D341Med (cell line): ENCODE data around the gene THEM4.
A peak's percentile ranks its signal among the peaks of the same experiment; 100 is the strongest.
"Not testable (repeated sequence)": the region's sequence is repeated elsewhere in the genome, so short reads cannot be mapped to it uniquely, and the experiment has no call there.

Source experiments
- DNase-seq: peaks from one replicate; pipeline ENCODE4 v3.0.0; 2012; ENCODE audit warnings: low spot score

Gene THEM4

DNA sequence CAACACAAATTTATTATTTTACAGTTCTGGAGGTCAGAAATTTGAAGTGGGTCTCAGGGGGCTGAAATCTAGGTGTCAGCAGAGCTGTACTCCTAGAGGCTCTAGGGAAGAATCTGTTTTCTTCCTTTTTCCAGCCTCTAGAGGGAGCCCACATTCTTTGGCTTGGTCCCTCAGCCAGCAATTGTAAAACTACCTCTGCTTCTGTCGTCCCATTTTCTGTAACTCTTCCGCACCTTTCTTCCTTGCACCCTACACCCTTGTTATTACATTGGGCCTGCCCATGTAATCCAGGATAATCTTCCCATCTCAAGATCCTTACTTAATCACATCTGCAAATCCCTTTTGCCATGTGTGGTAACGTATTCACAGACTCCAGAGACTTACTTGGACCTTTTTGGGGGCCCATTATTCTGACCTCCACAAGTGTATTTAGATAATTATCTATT lies 24.8 kb upstream of the THEM4 start:
- peak; percentile 78 for DNase-seq

DNA sequence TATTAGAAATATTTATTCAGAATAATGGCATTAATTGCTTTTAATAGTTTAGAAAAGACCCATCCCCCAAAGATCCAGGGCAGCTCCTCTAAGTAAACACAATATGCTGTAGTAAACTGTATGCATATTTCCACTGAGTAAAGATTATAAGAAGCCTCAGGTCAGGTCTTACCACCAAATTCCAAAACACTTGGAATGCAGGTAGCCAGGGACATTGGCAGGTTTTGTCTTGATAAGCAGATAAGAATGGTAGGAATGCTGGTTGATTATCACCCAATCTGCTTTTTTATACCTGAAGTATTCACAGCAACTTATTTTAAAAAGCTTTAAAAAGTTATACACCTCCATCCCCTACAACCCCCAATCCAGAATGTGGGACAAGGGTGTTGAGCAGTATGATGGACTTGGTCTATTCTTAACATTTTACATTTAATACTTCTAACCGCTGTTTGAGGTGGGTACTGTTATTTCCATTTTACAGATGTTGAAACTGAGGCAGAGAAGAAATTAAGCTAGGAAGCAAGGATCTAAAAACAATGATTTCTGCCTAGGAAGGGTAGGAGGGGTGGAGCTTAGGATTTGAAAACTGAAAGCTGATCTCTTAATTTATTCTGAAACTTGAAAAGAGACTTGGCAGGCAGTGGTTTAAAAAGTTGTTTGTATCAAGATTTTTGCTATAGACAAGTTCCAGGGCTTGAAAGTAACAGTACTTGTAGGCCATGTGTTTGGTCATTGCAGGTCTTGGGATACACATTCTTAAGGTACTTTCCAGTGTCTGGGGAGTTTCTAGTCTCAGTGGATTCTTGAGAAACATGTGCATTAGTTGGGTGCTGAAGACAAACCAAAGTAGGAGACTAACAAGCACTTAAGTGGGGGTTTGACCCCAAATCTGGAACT lies 15.6 kb upstream of the THEM4 start:
- DNase-seq, result no peak

DNA sequence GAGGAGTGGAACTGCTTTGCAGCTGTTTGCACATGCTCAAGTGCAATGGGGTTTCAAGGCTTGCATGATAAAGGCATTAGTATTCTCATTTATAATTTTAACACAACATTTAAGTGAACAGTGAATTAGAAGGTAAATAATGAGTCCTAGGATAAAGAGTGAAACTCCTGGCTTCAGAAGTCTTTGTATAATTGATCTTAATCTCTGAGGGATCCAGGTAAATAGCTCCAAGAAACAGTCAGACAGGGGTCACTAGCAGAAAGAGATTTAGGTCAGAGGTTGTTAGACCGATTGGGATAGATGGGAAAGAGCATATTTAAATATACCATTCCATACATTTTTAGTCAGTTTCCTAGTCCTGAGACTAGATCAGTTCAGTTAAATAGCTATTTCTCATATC lies 14.1 kb upstream of the THEM4 start:
- no peak for DNase-seq

DNA sequence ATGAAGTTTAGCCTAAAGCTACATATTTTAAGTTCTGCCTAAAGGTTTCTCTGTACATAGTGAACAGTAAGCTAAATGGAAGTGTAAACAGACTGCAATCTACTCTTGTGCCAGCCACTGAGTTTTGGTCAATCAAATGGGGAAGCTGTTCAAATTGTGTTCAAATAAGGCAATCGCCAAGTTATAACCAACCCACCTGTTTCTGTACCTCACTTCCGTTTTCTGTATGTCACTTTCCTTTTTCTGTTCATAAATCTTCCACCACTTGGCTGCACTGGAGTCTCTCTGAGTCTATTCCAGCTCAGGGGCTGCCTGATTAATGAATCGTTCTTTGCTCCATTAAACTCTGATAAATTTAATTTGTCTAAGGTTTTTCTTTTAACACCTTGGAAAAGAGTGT lies 10.8 kb upstream of the THEM4 start:
- no peak for DNase-seq

DNA sequence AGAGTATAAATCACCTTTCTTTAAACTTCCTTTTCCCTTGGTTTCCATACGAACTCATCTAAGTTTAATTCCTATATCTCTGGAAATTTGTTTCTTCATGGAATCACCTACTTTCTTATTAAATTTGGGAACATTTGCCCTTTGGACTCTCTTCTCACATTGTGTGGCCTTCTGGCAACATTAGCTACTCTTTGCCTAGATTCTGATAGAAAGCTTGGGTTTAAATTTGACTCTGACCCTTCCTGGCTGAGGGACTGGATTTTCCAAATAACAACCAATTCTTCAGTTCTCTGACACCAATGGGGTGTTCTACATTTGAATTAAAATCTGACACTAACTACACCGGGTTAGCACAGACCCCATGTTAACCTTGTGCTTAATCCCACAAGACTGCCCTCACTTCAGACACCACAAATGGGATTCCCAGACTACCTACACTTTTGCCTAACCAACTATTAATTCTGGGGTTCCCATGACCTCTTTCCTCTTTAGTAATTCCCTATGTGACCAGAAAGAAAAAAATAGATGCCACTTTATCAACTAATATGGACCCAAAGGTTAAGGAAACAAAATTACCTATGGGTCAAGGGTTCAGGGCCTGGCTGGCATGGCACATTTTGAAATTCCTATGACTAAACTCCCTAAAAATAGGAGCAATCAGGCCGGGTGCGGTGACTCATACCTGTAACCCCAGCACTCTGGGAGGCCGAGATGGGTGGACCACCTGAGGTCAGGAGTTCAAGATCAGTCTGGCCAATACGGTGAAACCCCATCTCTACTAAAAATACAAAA lies 9.7 kb upstream of the THEM4 start:
- DNase-seq, result no peak

DNA sequence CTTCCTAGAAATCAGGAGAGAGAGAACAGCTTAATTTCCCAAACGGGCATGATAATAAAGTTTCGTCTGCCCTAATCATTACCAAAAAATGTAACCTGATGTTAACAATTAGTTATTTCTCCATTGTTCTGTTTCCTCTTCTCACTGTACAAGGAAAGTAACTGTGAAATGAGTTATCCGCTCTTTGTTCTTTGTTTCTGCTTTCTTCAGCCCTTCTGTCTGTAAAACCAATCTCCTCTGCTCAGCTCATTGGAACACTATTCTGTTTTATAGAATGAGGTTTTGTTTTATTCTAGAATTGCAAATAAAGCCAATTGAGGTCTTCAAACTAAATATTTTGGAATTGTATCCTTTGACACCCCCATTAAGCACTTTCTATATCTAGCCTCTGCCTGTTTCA lies 8.8 kb upstream of the THEM4 start:
- no peak for DNase-seq

DNA sequence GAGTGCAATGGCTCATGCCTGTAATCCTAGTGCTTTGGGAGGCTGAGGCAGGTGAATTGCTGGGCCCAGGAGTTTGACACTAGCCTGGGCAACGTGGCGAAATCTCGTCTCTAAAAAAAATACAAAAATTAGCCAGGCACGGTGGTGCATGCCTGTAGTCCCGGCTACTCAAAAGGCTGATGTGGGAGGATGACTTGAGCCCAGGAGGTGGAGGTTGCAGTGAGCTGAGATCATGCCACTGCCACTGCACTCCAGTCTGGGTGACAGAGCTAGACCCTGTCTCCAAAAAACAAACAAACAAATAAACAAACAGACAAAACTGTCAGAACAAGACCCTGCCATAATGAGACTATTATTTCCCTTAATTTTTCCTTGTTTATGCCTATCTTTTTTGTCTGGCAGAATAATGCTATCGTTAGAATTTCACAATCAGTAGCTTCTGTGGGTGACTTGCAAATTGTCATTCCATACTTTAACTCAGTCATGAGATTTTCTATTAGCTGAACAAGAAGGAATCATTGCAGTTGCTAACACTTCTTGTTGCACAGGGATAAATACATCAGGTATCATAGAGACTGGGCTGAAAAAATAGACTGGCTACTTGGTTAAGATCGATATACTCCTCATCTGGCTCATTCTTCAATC lies 7.5 kb upstream of the THEM4 start:
- DNase-seq, result no peak

DNA sequence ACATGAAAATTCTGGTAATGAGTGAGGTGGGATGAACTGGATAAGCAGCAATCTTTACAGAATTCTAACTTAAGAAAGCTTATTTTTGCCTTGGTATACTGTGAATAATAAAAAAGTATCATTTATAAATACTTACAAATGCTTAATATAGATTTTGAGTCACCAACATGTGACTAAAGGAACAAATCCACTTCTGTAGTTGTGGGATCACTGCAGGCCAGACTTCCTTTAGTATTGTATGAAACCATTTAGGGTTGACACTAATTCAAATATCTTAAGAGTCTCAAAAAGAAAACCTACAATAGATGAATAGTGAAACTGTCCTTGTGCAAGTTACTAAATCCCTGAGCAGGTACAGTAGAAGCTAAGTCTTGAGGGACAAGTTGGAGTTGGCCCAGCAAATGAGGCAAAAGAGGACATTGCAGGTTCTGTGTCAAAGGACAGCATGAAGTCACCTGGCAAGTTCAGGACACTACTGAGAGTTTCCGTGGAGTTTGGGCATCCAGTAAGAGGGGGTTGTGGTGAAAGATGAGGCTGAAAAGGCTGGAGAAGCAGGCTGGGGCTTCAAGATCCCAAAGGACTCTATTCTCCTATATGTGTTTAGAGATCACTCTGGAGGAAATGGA lies 5.9 kb upstream of the THEM4 start:
- DNase-seq, result no peak

DNA sequence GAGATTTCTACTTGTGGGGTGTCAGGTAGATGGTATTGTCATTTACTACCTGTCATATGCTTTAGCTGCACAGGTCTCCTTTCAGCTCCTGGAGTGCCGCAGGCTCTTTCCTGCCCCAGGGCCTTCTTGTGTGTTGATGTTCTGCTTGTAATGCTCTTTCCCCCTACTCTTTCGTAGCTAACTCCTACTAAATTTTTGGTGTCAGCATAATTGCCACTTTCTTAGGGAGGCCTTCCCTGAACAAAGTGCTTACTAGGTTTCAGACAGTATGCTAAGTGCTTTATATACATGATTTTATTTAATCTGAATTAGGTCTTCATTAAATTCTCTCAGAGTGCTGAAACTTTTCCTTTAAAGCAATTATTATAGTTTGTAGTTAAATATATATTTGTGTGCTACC lies 4.8 kb upstream of the THEM4 start:
- no peak for DNase-seq

DNA sequence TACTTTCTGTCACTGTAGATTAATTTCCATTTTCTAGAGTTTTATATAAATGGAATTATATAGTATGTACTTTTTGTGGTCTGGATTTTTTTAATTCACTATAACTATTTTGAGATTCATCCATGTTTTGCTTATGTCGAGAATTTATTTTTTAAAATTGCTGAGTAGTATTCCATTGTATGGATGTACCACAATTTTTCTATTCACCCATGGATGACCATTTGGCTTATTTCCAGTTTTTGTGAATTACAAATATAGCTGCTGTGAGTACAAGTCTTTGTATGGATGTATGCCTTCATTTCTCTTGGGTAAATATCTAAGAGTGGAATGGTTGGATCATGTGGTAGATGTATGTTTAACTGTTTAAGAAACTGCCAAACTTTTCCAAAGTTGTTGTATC lies 3.7 kb upstream of the THEM4 start:
- DNase-seq, result no peak

DNA sequence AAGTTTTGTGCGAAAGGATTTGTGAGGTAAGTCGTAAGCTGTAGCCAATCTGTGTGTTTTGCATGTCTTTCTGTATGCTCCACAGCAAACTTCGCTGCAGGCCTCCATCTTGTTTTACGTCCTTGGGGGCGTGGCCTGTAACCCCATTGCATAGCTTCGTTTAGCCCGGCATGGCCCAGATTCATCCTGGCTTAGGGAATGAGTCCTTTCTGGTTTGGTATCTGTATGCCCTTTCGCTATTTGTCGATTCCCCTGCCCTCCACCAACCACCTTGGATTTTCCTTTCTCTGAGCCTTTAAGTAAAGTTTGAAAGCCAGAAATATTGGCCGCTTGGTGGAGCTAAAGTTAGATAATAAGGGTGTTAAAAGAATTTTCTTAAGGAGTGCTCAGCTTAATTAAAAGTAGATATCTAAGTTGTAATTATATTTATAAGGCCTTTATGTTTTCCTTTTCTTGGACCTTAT lies 1.1 kb downstream of the THEM4 start:
- no peak for DNase-seq

DNA sequence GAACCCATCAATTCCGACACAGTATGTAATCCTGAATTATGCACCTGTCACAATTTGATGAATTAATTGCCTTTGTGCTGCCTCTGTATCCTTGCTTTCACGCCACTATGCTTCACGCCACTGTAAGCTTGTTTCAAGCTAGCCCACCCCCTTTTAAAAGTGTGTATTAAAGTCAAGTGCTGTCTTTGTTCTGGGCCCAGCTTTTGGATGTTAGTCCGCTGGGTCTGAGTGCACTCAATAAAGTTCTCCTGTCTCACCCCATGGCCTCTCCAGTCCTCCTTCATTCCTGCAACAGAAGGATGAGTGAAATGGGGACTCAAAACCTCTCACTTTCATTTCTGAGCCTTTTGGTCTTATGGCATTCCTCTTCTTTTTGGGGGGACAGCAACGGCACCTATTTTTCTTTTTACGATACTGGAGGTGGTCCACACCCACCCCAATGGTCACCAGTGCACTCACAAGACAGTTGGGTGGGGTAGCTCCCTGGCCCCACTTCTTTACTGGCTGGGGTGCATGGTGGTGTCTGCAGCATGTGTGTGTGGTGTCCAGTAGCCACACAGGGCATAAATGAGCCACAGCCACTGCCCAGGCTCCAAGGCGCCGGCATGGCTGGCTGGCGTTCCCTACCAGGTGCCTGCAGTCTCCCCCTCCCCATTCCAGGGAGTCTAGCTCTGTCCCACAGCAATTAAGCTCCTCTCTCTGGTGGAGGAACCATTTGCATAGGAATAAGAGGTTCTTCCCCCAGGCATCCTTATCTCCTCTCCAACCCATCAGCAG lies 1.8 kb downstream of the THEM4 start:
- DNase-seq, result no peak

DNA sequence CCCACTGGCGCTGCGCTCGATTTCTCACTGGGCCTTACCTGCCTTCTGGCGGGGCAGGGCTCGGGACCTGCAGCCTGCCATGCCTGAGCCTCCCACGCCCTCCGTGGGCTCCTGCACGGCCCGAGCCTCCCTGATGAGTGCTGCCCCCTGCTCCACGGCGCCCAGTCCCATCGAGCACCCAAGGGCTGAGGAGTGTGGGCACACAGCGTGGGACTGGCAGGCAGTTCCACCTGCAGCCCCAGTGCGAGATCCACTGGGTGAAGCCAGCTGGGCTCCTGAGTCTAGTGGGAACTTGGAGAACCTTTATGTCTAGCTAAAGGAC lies 3.0 kb downstream of the THEM4 start:
- DNase-seq, result not testable (repeated sequence)

DNA sequence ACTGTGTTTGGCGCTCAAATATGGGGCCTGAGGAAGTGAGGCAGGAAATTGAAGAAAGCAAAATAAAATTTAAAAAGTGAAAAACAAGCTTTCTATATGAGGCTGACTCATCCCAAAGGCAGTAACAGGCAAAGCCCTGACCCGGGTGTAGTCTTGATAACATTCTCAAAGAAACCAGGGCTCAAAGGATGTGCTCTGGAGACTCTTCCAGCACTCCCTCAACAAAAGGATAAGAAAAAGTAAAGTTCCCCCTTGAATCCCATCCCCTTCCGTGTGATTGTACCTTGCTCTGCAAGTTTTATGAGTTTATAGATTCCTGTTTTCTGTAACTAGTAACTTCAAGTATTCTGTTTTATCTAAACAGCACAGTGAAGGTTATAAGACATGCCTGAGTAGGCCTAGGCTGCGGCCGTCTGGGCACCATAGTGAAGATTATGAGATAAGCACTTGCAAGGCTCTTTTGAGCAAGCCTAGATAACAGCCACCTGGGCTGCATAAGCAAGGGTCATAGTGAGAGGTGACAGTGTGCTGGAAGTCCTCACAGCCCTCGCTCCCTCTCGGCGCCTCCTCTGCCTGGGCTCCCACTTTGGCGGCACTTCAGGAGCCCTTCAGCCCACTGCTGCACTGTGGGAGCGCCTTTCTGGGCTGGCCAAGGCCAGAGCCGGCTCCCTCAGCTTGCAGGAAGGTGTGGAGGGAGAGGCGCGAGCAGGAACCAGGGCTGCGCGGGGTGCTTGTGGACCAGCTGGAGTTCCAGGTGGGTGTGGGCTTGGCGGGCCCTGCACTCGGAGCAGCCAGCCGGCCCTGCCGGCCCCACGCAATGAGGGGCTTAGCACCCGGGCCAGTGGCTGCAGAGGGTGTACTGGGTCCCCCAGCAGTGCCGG lies 3.6 kb downstream of the THEM4 start:
- not testable (repeated sequence) for DNase-seq

DNA sequence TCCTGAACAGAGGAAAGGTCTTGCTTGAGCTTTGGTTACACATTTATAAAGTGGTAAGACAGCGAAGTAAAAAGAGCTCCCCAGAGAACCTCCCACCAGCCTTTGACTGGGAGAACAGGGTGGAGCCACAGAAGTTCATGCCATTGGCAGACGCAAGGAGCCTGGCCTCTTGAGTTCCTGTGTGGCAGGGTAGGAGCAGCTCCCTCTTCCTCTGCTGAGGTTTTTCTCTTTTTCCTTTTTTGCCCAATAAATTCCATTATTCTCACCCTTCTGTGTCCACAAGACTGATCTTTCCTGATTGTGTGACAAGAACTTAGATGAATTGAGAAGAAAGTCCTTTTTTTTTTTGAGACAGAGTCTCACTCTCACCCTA lies 4.3 kb downstream of the THEM4 start:
- no peak for DNase-seq

DNA sequence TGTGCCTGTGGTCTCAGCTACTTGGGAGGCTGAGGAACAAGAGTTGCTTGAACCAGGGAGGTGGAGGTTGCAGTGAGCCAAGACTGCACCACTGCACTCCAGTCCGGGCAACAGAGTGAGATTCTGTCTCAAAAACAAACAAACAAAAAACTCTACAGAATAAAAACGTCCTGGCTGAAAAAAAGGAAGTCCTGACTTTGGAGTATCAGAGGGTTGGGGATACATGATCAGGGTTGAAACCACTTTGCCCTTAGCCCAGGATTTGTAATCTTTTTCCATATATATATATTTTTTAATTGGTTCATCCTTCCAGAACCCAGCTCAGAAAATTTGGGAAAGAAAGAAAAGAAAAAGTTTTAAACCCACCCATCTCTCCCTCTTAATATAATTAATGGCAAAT lies 6.5 kb downstream of the THEM4 start:
- no peak for DNase-seq

DNA sequence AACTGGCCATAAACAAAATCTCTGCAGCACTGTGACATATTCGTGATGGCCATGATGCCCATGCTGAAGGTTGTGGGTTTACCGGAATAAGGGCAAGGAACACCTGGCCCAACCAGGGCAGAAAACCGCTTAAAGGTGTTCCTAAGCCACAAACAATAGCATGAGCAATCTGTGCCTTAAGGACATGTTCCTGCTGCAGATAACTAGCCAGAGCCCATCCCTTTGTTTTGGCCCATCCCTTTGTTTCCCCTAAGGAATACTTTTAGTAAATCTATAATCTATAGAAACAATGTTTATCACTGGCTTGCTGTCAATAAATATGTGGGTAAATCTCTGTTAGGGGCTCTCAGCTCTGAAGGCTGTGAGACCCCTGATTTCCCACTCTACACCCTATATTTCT lies 8.5 kb downstream of the THEM4 start:
- not testable (repeated sequence) for DNase-seq

DNA sequence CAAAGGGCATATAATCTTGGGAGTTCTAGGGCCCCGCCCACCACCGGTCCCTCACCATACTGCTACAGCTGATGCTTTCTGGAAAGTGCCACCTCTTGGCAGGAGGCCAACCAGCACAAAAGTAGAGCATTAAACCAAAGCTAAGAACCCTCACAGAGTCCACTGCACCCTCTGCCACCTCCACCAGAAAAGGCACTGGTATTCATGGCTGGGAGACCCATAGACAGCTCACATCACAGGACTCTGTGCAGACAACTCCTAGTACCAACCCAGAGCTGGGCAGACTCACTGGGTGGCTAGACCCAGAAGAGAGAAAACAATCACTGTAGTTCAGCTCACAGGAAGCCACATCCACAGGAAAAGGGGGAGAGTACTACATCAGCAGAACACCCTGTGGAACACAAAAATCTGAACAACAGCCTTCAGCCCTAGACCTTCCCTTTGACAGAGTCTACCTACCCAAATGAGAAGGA lies 10.8 kb downstream of the THEM4 start:
- no peak for DNase-seq

DNA sequence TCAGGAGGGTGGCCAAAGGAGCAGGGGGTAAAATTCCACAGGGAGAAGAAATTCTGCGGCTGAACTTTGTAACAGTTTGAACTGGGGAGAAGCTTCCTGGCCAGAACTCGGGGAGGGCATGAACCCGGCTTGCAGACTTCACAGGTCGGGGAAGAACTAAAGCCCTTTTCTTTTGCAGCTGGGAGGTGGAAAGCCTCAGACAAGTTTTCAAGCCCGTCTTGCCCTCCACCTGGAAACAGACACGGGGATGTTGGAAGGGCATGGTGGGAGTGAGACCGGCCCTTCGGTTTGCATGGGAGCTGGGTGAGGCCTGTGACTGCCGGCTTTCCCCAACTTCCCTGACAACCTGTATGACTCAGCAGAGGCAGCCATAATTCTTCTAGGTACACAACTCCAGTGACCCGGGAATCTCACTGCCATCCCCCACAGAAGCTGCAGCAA lies 11.3 kb downstream of the THEM4 start:
- no peak for DNase-seq

DNA sequence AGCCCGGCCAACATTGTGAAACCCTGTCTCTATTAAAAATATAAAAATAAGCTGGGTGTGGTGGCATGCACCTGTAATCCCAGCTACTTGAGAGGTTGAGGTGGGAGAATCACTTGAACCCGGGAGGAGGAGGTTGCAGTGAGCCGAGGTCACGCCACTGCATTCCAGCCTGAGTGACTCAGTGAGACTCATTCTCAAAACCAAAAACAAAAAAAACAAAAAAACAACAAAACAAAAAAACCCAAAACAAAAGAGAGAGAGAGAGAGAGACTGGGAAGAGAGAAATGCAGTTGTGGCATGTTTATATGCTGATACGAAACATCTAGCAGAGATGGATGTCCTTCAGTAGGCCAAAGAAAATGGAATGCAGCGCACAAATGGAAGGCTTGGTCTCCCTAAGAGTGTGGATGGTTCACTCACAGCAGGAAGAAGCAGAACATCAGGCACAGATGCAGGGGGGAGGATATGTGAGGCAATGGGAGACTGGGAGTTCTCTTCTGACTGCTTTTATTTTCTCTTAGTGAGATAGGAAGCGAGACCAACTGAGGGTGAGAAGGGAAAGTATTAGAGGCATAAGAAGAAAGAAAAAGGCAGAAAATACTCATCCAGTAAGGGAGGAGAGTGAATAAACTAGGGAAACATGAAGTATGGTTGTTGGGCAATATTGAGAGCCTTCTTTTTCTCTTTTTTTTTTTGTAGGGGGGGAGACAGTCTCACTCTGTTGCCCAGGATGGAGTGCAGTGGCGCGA lies 16.0 kb downstream of the THEM4 start:
- DNase-seq, result no peak
